Measurements from ENCODE around the gene EVA1A. TPM values are rescaled to one million over a fixed set of nuclear protein-coding genes. Genes with fewer than 3 reads are reported as not detected.

EVA1A gene, protein sequence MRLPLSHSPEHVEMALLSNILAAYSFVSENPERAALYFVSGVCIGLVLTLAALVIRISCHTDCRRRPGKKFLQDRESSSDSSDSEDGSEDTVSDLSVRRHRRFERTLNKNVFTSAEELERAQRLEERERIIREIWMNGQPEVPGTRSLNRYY
- total RNA-seq (2022; extraction: Qiagen RNA extraction), result 10.7 to 13.6 TPM (median 11.5 TPM) in 5 replicates

DNA sequence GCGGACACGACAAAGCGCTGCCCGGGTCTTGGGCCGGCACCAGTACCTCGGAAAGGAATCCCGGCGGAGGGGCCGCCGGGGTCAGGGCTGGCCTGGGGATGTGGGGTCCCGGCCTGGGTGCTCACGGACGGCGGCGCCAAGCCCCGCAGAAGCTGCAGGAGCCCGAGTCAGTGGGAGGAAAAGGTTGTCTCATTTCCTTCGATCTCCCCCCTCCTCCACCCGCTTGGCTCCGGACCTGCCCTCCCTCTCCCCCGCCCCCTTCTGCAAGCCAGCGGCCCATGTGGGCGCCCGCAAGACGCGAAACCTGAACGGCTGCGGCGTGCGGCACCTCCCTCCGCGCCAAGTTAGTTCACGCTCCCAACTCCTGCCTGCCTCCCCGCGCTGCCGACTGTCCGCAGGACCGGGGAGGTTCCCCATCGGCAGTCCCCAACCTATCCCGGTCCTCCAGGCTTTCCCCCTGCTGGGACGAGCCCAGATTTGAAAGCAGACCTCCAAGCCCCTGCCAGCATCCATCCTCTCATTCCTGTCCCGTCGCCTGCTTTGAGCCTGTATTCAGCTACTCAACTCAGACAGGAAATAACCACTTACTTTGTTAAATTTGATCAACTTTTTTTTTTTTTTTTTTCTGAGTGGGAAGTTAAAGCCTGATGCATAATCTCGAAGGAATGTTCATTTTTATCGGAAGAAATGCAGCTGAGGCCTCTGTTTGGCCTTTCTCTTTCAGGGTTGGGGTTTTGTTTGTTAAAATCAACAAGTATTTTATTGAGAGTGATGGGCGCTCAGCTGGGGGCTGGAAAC, at the start of gene EVA1A:
TSS of gene EVA1A (minus strand) at position 172 of the 798 bp plus-strand sequence. CDS start 42,799 bp downstream, outside the sequence.

Other genes starting within 250 kb of the EVA1A start
- gene MRPL19, start 85.8 kb upstream of the EVA1A start, total RNA-seq (2022; extraction: Qiagen RNA extraction), result 69.2 to 76.6 TPM (median 72.9 TPM) in 5 replicates
- gene GCFC2, start 150.0 kb upstream of the EVA1A start, total RNA-seq (2022; extraction: Qiagen RNA extraction), result 14.8 to 18.9 TPM (median 17.5 TPM) in 5 replicates